Fibroblast of gingiva (primary cell): ENCODE data around the gene GUCY2F.

Source experiments
- DNase-seq: peaks from one replicate; pipeline ENCODE4 v3.0.0-alpha.2; 2011; ENCODE audit warnings: low read depth

Gene GUCY2F

DNA sequence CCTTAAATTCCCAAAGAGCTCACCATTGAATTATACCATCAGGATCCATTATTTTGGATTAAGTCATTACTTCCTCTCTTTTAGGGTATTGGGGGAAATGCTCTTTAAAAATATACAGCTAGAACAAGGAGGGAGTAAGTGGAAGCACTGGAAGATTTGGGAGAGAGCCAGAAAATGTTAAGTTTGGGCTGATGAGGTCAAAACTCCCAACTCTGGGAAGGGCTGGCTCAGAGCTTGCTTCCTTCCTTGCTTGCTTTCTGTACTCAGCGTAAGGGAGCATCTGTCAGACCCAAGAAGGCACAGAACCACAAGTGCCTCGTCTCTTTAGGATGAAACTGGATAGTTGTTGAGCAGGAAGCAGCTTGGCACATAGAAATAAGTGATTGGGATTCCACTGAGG is 138.2 kb downstream of the GUCY2F start:
- DNase-seq: no peak

DNA sequence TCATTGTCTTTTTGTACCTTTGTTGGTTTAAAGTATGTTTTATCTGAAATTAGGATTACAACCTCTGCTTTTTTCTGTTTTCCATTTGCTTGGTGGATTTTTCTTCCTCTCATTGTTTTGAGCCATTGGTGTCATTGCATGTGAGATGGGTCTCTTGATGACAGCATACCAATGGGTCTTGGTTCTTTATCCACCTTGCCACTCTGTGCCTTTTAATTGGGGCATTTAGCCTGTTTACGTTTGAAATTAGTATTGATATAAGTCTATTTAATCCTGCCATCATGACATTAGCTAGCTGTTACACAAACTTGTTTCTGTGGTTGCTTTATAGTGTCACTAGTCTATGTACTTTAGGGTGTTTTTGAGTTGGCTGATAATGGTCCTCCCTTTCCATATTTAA is 145.7 kb downstream of the GUCY2F start:
- DNase-seq: no peak

DNA sequence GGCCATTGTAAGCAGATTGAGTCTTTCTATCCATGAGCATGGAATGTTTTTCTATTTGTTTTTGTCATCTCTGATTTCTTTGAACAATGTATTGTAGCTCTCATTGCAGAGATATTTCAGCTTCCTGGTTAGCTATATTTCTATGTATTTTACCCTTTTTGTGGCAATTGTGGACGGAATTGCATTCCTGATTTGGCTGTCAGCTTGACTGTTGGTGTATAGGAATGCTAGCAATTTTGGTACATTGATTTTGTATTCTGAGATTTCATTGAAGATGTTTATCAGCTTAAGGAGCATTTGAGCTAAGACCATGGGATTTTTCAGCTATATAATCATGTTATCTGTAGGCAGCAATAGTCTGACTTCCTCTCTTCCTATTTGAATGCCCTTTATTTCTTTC is 154.6 kb downstream of the GUCY2F start:
- DNase-seq: no peak
